ENCODE results near the gene OPCML. TPM values are rescaled to one million over a fixed set of nuclear protein-coding genes. Genes with fewer than 3 reads are reported as not detected.

The OPCML gene
- total and polyA plus RNA-seq, 4 donors = under 0.01 to 0.01 TPM; not detected in 2

DNA sequence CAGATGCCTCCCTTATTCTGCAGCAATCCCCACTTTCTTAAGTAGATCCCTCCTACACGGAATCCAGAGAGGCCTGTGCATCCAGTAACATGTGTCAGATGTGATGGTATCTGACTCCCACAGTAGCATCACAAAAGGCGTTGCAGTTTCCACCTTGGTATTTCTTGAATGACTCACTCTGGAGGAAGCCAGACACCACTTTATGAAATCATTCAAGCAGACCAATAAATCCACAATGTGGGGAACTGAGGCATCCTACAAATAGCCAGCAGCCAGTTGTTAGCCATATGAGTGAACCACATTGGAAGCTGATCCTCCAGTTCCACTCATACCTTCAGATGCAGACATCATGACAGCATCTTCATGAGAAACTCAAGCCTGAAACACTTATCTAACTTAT is 798.1 kb downstream of the OPCML start:
- no peak for DNase-seq (ENCODE audit: low spot score)
- Histone ChIP-seq H3K36me3 (ENCODE audit: control insufficient read depth in 4 of 4, insufficient read depth in 3 of 4, low read depth in 1 of 4, low read length in 3 of 4) (no peaks in the 10 kb centered on the region), H3K27me3 (ENCODE audit: control insufficient read depth in 4 of 4, insufficient read depth in 4 of 4, low read length in 3 of 4) (no peaks in the 10 kb centered on the region), H3K9me3 (ENCODE audit: control insufficient read depth in 4 of 4, low read length in 3 of 4) (no peaks in the 10 kb centered on the region), H3K27ac (ENCODE audit: low read depth in 1 of 2, low read length in 2 of 2) (no peak overlapping the region), H3K9ac (ENCODE audit: low read depth in 1 of 2, low read length in 2 of 2) (no peak overlapping the region), H3K4me1 (ENCODE audit: control insufficient read depth in 4 of 4, insufficient read depth in 4 of 4, low read length in 3 of 4) (no peaks in the 10 kb centered on the region), H3K4me3 (ENCODE audit: low read depth in 1 of 3, low read length in 3 of 3) (no peak overlapping the region)
- 82% methylated on average over 2 of the region's 2 CpGs for WGBS
- TF ChIP-seq, protein P1, sequence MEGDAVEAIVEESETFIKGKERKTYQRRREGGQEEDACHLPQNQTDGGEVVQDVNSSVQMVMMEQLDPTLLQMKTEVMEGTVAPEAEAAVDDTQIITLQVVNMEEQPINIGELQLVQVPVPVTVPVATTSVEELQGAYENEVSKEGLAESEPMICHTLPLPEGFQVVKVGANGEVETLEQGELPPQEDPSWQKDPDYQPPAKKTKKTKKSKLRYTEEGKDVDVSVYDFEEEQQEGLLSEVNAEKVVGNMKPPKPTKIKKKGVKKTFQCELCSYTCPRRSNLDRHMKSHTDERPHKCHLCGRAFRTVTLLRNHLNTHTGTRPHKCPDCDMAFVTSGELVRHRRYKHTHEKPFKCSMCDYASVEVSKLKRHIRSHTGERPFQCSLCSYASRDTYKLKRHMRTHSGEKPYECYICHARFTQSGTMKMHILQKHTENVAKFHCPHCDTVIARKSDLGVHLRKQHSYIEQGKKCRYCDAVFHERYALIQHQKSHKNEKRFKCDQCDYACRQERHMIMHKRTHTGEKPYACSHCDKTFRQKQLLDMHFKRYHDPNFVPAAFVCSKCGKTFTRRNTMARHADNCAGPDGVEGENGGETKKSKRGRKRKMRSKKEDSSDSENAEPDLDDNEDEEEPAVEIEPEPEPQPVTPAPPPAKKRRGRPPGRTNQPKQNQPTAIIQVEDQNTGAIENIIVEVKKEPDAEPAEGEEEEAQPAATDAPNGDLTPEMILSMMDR (IDR thresholded peaks at IDR 0.05; ENCODE audit: low read depth, low read length, missing input control) = no peak
- TF ChIP-seq SP1 (IDR thresholded peaks at IDR 0.05) = no peak
- TF ChIP-seq FOXA2 (IDR thresholded peaks at IDR 0.05) = no peak
- TF ChIP-seq, protein P2, sequence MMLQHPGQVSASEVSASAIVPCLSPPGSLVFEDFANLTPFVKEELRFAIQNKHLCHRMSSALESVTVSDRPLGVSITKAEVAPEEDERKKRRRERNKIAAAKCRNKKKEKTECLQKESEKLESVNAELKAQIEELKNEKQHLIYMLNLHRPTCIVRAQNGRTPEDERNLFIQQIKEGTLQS (IDR thresholded peaks at IDR 0.05) = no peak
- no peak for TF ChIP-seq NR2F2 (IDR thresholded peaks at IDR 0.05)

DNA sequence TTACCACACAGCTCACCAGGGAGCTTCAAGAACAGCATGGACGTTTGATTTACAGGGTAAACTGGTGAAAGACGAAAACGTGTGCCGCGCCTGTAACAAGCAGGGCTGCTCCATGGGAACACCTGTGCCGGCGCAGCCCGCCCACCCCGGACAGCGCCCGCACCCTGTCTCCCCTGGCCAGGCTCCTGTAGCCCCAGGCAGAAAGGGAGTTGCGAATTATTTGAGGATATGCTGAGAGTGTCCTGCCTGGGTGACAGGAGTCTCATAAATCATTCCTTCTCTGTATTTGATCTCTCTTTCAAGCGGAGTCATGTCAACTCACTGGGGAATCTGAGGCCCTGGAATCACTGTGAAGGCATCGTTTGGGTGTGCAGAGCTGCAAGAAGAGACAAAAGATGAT is 804.3 kb downstream of the OPCML start:
- no peak for DNase-seq (ENCODE audit: low spot score)
- no peaks in the 10 kb centered on the region for H3K4me1 ChIP-seq (ENCODE audit: control insufficient read depth in 4 of 4, insufficient read depth in 4 of 4, low read length in 3 of 4)
- H3K27ac ChIP-seq (ENCODE audit: low read depth in 1 of 2, low read length in 2 of 2) = no peak overlapping the region
- WGBS = 86% methylated on average over 14 of the region's 14 CpGs
- H3K27me3 ChIP-seq (ENCODE audit: control insufficient read depth in 4 of 4, insufficient read depth in 4 of 4, low read length in 3 of 4) = no peaks in the 10 kb centered on the region
- no peaks in the 10 kb centered on the region for H3K9me3 ChIP-seq (ENCODE audit: control insufficient read depth in 4 of 4, low read length in 3 of 4)
- no peaks in the 10 kb centered on the region for H3K36me3 ChIP-seq (ENCODE audit: control insufficient read depth in 4 of 4, insufficient read depth in 3 of 4, low read depth in 1 of 4, low read length in 3 of 4)
- H3K4me3 ChIP-seq (ENCODE audit: low read depth in 1 of 3, low read length in 3 of 3) = no peak overlapping the region
- no peak overlapping the region for H3K9ac ChIP-seq (ENCODE audit: low read depth in 1 of 2, low read length in 2 of 2)
- no peak for TF ChIP-seq YY1 (IDR thresholded peaks at IDR 0.05)
- TF ChIP-seq, protein P3, sequence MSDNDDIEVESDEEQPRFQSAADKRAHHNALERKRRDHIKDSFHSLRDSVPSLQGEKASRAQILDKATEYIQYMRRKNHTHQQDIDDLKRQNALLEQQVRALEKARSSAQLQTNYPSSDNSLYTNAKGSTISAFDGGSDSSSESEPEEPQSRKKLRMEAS (IDR thresholded peaks at IDR 0.05) = no peak
- no peak for TF ChIP-seq FOXA2 (IDR thresholded peaks at IDR 0.05)
- no peak for TF ChIP-seq GABPA (IDR thresholded peaks at IDR 0.05 in 1 of 2, conservative IDR thresholded peaks at IDR 0.05 in 1 of 2)
- TF ChIP-seq TAF1 (conservative IDR thresholded peaks at IDR 0.05) = no peak
- TF ChIP-seq SP1 (IDR thresholded peaks at IDR 0.05) = no peak
- TF ChIP-seq HNF4A (conservative IDR thresholded peaks at IDR 0.05) = no peak
- TF ChIP-seq EGR1 (IDR thresholded peaks at IDR 0.05; ENCODE audit: low read depth in 2 of 2) = no peak
- TF ChIP-seq HNF4G (IDR thresholded peaks at IDR 0.05) = no peak
- TF ChIP-seq, protein P4, sequence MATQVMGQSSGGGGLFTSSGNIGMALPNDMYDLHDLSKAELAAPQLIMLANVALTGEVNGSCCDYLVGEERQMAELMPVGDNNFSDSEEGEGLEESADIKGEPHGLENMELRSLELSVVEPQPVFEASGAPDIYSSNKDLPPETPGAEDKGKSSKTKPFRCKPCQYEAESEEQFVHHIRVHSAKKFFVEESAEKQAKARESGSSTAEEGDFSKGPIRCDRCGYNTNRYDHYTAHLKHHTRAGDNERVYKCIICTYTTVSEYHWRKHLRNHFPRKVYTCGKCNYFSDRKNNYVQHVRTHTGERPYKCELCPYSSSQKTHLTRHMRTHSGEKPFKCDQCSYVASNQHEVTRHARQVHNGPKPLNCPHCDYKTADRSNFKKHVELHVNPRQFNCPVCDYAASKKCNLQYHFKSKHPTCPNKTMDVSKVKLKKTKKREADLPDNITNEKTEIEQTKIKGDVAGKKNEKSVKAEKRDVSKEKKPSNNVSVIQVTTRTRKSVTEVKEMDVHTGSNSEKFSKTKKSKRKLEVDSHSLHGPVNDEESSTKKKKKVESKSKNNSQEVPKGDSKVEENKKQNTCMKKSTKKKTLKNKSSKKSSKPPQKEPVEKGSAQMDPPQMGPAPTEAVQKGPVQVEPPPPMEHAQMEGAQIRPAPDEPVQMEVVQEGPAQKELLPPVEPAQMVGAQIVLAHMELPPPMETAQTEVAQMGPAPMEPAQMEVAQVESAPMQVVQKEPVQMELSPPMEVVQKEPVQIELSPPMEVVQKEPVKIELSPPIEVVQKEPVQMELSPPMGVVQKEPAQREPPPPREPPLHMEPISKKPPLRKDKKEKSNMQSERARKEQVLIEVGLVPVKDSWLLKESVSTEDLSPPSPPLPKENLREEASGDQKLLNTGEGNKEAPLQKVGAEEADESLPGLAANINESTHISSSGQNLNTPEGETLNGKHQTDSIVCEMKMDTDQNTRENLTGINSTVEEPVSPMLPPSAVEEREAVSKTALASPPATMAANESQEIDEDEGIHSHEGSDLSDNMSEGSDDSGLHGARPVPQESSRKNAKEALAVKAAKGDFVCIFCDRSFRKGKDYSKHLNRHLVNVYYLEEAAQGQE (IDR thresholded peaks at IDR 0.05) = no peak
- no peak for TF ChIP-seq JUND (IDR thresholded peaks at IDR 0.05)
- TF ChIP-seq RXRA (IDR thresholded peaks at IDR 0.05) = no peak
